Sciatic nerve (tissue), 2 donors: ENCODE results near the gene UGCG. TPM values are rescaled to one million over a fixed set of nuclear protein-coding genes. Genes with fewer than 3 reads are reported as not detected.

Source experiments
- ATAC-seq: fragments of 200-7000 bp; cut with Tn5 transposase; one replicate; pipeline ENCODE4 v1.9.1; 2020; ENCODE audit warnings: mild to moderate bottlenecking, moderate library complexity
- DNase-seq: peaks from one replicate; pipeline ENCODE4 v3.0.0-alpha.2; 2020; ENCODE audit warnings: low spot score
- intact Hi-C: fragments of 100-400 bp; cut with DNase I; formaldehyde crosslinking; loops from one replicate; pipeline ENCODE4 v1.14.2; 2022
- total RNA-seq: library from RNA; stranded (reverse); fragmentation: NEBNext Ultra II Directional; extraction: Animal tissue kit (Norgen Biotek cat#: 25700); gene quantifications from one replicate; pipeline ENCODE4 v1.2.1, GENCODE V29; 2021
- donor health status: DM: no; HTN: no; CAD: no.
- donor health status: DM: no; HTN: no; CAD: no.

The UGCG gene
- total RNA-seq, 1 donor from 2014 or later: 69.0 TPM

- ATAC-seq (no peak), DNase-seq (no peak)
- intact Hi-C loops: no loop called here
Observed at GRCh38 chr9:111914749-111915424, 18.3 kb downstream of the UGCG start.

- ATAC-seq: no peak
- DNase-seq: no peak
- intact Hi-C loops: no loop called here
Observed at GRCh38 chr9:111915425-111915758, 18.8 kb downstream of the UGCG start.

GRCh38 chr9:111916234-111916645, 19.6 kb downstream of the UGCG start:
- intact Hi-C loops: no loop called here

GRCh38 chr9:111917201-111917600, 20.6 kb downstream of the UGCG start:
- ATAC-seq (no peak), DNase-seq (no peak)
- intact Hi-C loops: no loop called here

More at GRCh38 chr9:111916234-111916645, 19.6 kb downstream of the UGCG start:
- DNase-seq (no peak), ATAC-seq (no peak)

GRCh38 chr9:111917980-111918379, 21.4 kb downstream of the UGCG start:
- intact Hi-C loops: no loop called here
- DNase-seq (no peak), ATAC-seq (no peak)

- DNase-seq (no peak), ATAC-seq (no peak)
- intact Hi-C loops: no loop called here
Observed at GRCh38 chr9:111919875-111920274, 23.3 kb downstream of the UGCG start.

GRCh38 chr9:111920531-111920930, 23.9 kb downstream of the UGCG start:
- intact Hi-C loops: no loop called here
- ATAC-seq: no peak
- DNase-seq: no peak

- DNase-seq (no peak), ATAC-seq (no peak)
- intact Hi-C loops: no loop called here
Observed at GRCh38 chr9:111922324-111923013, 25.9 kb downstream of the UGCG start.

- DNase-seq (no peak), ATAC-seq (no peak)
- intact Hi-C loops: no loop called here
Observed at GRCh38 chr9:111924281-111924680, 27.7 kb downstream of the UGCG start.

- intact Hi-C loops: no loop called here
- DNase-seq: no peak
- ATAC-seq: no peak
Observed at GRCh38 chr9:111925017-111925770, 28.6 kb downstream of the UGCG start.

GRCh38 chr9:111925784-111926183, 29.2 kb downstream of the UGCG start:
- DNase-seq (no peak), ATAC-seq (no peak)
- intact Hi-C loops: no loop called here

GRCh38 chr9:111926421-111926875, 29.8 kb downstream of the UGCG start:
- intact Hi-C loops: no loop called here
- DNase-seq (no peak), ATAC-seq (peak; percentile 89)

- DNase-seq: no peak
- intact Hi-C loops: no loop called here
- no peak for ATAC-seq
Observed at GRCh38 chr9:111928359-111928720, 31.7 kb downstream of the UGCG start.

- intact Hi-C loops: no loop called here
- DNase-seq (no peak), ATAC-seq (no peak)
Observed at GRCh38 chr9:111934747-111935146, 38.1 kb downstream of the UGCG start.

- ATAC-seq: no peak
Observed at GRCh38 chr9:111936391-111936790, 39.8 kb downstream of the UGCG start.

GRCh38 chr9:111937301-111937700, 40.7 kb downstream of the UGCG start:
- no peak for DNase-seq
- no peak for ATAC-seq
- intact Hi-C loops: no loop called here

More at GRCh38 chr9:111936391-111936790, 39.8 kb downstream of the UGCG start:
- DNase-seq: no peak
- intact Hi-C loops: no loop called here

- intact Hi-C loops: no loop called here
- ATAC-seq (peak; percentile 67), DNase-seq (peak; percentile 70)
Observed at GRCh38 chr9:111937781-111938426, 41.3 kb downstream of the UGCG start.

- DNase-seq: no peak
- intact Hi-C loops: no loop called here
- no peak for ATAC-seq
Observed at GRCh38 chr9:111938427-111938800, 41.8 kb downstream of the UGCG start.

GRCh38 chr9:111939322-111939721, 42.7 kb downstream of the UGCG start:
- no peak for ATAC-seq
- no peak for DNase-seq
- intact Hi-C loops: no loop called here

- ATAC-seq (no peak), DNase-seq (no peak)
- intact Hi-C loops: no loop called here
Observed at GRCh38 chr9:111940697-111941096, 44.1 kb downstream of the UGCG start.
